Measurements from ENCODE around the gene F12. TPM values are rescaled to one million over a fixed set of nuclear protein-coding genes. Genes with fewer than 3 reads are reported as not detected.

The F12 gene
- total RNA-seq, 1 experiment from 2014 or later = not detected

DNA sequence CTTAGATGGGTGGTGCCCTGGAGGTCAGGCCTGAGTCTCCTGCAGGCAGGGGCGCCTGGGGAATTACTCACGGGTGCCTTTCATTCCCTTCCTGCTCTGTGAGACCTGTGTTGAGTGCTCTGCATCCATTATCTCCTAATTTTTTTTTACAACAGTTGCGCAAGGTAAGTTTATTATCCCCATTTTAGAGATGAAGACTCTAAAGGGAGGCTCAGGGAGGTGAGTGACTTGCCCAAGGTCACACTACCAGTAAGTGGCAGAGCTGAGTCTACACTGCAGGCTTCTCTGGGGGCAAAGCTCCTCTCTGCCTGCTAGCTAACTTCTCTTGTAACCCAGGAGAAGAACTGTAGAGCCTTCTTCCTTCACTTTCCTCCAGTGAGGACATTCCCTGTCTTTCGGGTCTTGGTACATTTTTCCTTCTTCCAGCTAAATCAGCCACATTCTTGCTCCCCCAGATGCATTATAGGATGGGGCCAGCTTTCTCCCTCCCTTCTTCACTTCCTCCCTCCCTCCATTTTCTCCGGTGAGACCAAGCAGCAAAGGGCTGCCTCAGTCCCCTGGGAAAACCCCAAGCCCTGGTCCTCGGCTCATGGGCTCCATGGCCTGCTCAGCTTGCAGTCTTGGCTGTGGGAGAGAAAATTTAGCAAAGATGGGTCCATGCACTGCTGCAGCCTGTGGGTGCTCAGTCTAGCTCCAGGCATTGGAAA, 39.0 kb upstream of the F12 start:
- no TSS peak for BruUV-seq (replicated peaks)

DNA sequence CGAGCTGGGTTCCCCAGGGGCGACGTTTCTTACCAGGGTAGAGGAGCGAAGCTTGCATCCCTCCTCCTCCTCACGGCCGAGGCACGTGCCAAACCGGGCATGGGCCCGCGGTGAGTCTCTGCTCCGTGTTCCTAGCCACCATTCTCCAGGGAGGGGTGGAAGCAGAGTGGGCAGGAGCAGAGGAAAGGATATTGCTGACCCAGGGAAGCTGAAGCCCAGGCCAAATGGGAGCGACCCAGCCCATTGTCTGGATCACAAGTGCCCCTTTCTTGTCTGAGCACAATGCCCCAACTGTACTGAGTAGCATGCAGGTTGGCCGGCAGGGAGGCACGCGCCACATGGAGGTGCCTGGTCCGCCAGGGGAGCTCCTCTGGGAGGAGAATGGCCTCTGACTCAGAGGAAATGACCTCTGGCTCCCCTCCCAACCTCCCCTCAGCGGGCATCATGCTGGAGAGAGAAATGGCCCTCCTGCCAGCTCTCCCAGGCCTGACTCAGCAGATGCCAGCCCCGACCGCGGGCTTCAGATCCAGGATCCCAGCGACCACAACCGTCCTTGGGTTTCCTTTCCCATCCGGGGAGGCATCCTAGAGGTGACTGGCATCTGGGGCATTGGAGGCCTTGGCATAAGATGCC, 38.4 kb upstream of the F12 start:
- intact Hi-C loops (cut with micrococcal nuclease; ENCODE audit: unreplicated experiment) = loop anchor here (2.0 kb wide), 1 partner anchor 333 kb away; no protein-coding TSS in a partner anchor
- ChIA-PET CTCF (interaction anchor here (0.7 kb wide), 1 partner anchor 65 kb away, joined by 3 read pairs; no protein-coding TSS in a partner anchor), POLR2A (ENCODE audit: low non-redundant PET) (no interaction called here)
- Histone ChIP-seq H3K27ac (ENCODE audit: low read depth, low read length, poor library complexity, severe bottlenecking) (no peak overlapping the region), H3K4me1 (ENCODE audit: insufficient read depth, low read length, poor library complexity, severe bottlenecking) (peaks cover 4% of the 10 kb centered on the region), H3K9me3 (ENCODE audit: low read depth, low read length, poor library complexity, severe bottlenecking) (no peaks in the 10 kb centered on the region), H3K27me3 (replicated peaks; ENCODE audit: insufficient read depth, low read depth, low read length, poor library complexity) (no peaks in the 10 kb centered on the region), H3K4me3 (ENCODE audit: low read depth, low read length, poor library complexity, severe bottlenecking) (no peak overlapping the region), H3K36me3 (ENCODE audit: insufficient read depth, low read length, poor library complexity, severe bottlenecking) (no peaks in the 10 kb centered on the region)
- no peak for TF ChIP-seq EZH2 (IDR thresholded peaks at IDR 0.05; ENCODE audit: borderline replicate concordance, low read depth, low read length, poor library complexity, severe bottlenecking)
- TF ChIP-seq, protein P1, sequence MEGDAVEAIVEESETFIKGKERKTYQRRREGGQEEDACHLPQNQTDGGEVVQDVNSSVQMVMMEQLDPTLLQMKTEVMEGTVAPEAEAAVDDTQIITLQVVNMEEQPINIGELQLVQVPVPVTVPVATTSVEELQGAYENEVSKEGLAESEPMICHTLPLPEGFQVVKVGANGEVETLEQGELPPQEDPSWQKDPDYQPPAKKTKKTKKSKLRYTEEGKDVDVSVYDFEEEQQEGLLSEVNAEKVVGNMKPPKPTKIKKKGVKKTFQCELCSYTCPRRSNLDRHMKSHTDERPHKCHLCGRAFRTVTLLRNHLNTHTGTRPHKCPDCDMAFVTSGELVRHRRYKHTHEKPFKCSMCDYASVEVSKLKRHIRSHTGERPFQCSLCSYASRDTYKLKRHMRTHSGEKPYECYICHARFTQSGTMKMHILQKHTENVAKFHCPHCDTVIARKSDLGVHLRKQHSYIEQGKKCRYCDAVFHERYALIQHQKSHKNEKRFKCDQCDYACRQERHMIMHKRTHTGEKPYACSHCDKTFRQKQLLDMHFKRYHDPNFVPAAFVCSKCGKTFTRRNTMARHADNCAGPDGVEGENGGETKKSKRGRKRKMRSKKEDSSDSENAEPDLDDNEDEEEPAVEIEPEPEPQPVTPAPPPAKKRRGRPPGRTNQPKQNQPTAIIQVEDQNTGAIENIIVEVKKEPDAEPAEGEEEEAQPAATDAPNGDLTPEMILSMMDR (conservative IDR thresholded peaks at IDR 0.05; ENCODE audit: low read depth, low read length) = no peak
- no TSS peak for BruUV-seq (replicated peaks)
- no peak for DNase-seq (ENCODE audit: low spot score)

More for the DNA sequence above, 39.0 kb upstream of the F12 start:
- Histone ChIP-seq H3K27me3 (replicated peaks; ENCODE audit: insufficient read depth, low read depth, low read length, poor library complexity) (no peaks in the 10 kb centered on the region), H3K36me3 (ENCODE audit: insufficient read depth, low read length, poor library complexity, severe bottlenecking) (no peaks in the 10 kb centered on the region), H3K4me3 (ENCODE audit: low read depth, low read length, poor library complexity, severe bottlenecking) (no peak overlapping the region), H3K27ac (ENCODE audit: low read depth, low read length, poor library complexity, severe bottlenecking) (no peak overlapping the region), H3K4me1 (ENCODE audit: insufficient read depth, low read length, poor library complexity, severe bottlenecking) (peaks cover 4% of the 10 kb centered on the region), H3K9me3 (ENCODE audit: low read depth, low read length, poor library complexity, severe bottlenecking) (no peaks in the 10 kb centered on the region)
- TF ChIP-seq, protein P1 (conservative IDR thresholded peaks at IDR 0.05; ENCODE audit: low read depth, low read length) = no peak
- no peak for TF ChIP-seq EZH2 (IDR thresholded peaks at IDR 0.05; ENCODE audit: borderline replicate concordance, low read depth, low read length, poor library complexity, severe bottlenecking)
- DNase-seq (ENCODE audit: low spot score) = no peak
- intact Hi-C loops (cut with micrococcal nuclease; ENCODE audit: unreplicated experiment) = loop anchor here (2.0 kb wide), 1 partner anchor 334 kb away; no protein-coding TSS in a partner anchor
- POLR2A ChIA-PET (ENCODE audit: low non-redundant PET) = no interaction called here
- CTCF ChIA-PET = no interaction called here

DNA sequence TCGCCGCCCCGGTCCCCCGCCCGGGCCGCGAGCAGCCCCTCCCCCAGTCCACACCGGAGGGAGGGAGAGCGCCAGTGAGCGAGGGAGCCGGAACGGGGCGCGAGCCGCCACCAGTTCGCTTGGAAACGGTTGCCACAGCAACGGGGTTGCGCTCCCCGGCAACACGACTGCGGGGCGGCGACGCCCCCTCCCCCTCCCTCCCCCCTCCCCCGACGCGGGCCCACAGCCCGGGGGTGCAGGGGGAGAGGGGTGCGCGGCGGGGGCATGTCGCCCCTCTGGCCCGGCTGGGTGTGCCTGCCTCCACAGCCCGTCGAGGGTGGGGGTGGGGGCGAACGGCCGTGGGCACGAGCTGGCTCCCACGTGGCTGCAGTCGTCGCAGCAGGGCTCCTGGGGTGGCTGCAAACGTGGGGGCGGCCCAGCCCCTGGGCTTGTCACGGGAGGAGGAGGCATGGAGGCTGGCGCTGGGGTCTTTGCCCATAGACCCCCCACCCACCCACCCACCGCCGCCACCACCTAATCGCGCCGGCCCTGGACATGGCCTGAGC, 37.8 kb upstream of the F12 start:
- H3K4me3 ChIP-seq (ENCODE audit: low read depth, low read length, poor library complexity, severe bottlenecking) = peak overlapping the region; percentile 66
- no peaks in the 10 kb centered on the region for H3K27me3 ChIP-seq (replicated peaks; ENCODE audit: insufficient read depth, low read depth, low read length, poor library complexity)
- ChIA-PET CTCF (interaction anchor here (0.7 kb wide), 1 partner anchor 64 kb away, joined by 3 read pairs; no protein-coding TSS in a partner anchor), POLR2A (ENCODE audit: low non-redundant PET) (no interaction called here)
- H3K27ac ChIP-seq (ENCODE audit: low read depth, low read length, poor library complexity, severe bottlenecking) = no peak overlapping the region
- peaks cover 4% of the 10 kb centered on the region for H3K4me1 ChIP-seq (ENCODE audit: insufficient read depth, low read length, poor library complexity, severe bottlenecking)
- DNase-seq (ENCODE audit: low spot score) = peak; percentile 52
- TF ChIP-seq, protein P1 (conservative IDR thresholded peaks at IDR 0.05; ENCODE audit: low read depth, low read length) = no peak
- no peak for TF ChIP-seq EZH2 (IDR thresholded peaks at IDR 0.05; ENCODE audit: borderline replicate concordance, low read depth, low read length, poor library complexity, severe bottlenecking)
- no peaks in the 10 kb centered on the region for H3K9me3 ChIP-seq (ENCODE audit: low read depth, low read length, poor library complexity, severe bottlenecking)
- H3K36me3 ChIP-seq (ENCODE audit: insufficient read depth, low read length, poor library complexity, severe bottlenecking) = no peaks in the 10 kb centered on the region
- intact Hi-C loops (cut with micrococcal nuclease; ENCODE audit: unreplicated experiment) = no loop called here
- no TSS peak for BruUV-seq (replicated peaks)

All from A673 (cell line).